DMS 273 treated with DMSO at 0.1 percent for 48 hours (cell line): Measurements from ENCODE around the gene NXNL1.
"Not testable (repeated sequence)": the region's sequence is repeated elsewhere in the genome, so short reads cannot be mapped to it uniquely, and the experiment has no call there.

Experiments
- DNase-seq: peaks from one replicate; lab custom pipeline; 2025; lab: John Stamatoyannopoulos, UW

The NXNL1 gene

GRCh38 chr19:17486545-17487240, 26.0 kb upstream of the NXNL1 start:
- DNase-seq = no peak

GRCh38 chr19:17484520-17485185, 23.9 kb upstream of the NXNL1 start:
- no peak for DNase-seq

GRCh38 chr19:17483605-17484002, 22.9 kb upstream of the NXNL1 start:
- DNase-seq = no peak

- no peak for DNase-seq
Observed at GRCh38 chr19:17482877-17483604, 22.3 kb upstream of the NXNL1 start.

- DNase-seq = no peak
Observed at GRCh38 chr19:17481986-17482385, 21.3 kb upstream of the NXNL1 start.

GRCh38 chr19:17479325-17479791, 18.6 kb upstream of the NXNL1 start:
- no peak for DNase-seq

GRCh38 chr19:17475541-17476115, 14.9 kb upstream of the NXNL1 start:
- DNase-seq = peak; percentile 28

- DNase-seq = not testable (repeated sequence)
Observed at GRCh38 chr19:17475011-17475540, 14.3 kb upstream of the NXNL1 start.

GRCh38 chr19:17473041-17473440, 12.3 kb upstream of the NXNL1 start:
- peak; percentile 80 for DNase-seq

GRCh38 chr19:17471410-17472125, 10.8 kb upstream of the NXNL1 start:
- peak; percentile 41 for DNase-seq

GRCh38 chr19:17470068-17470841, 9.5 kb upstream of the NXNL1 start, which contains the start of gene SLC27A1:
SLC27A1 (plus strand) TSS chr19:17470524; CDS start chr19:17470541, 17 bp downstream.
- peak; percentile 98 for DNase-seq

GRCh38 chr19:17469481-17470067, 8.8 kb upstream of the NXNL1 start:
- DNase-seq = peak; percentile 99

- DNase-seq = no peak
Observed at GRCh38 chr19:17469092-17469480, 8.4 kb upstream of the NXNL1 start.

GRCh38 chr19:17468302-17469091, 7.8 kb upstream of the NXNL1 start:
- DNase-seq = no peak

- no peak for DNase-seq
Observed at GRCh38 chr19:17467471-17468301, 7.0 kb upstream of the NXNL1 start.

GRCh38 chr19:17466487-17466850, 5.7 kb upstream of the NXNL1 start:
- DNase-seq = no peak

GRCh38 chr19:17458970-17459369, 1.8 kb downstream of the NXNL1 start:
- DNase-seq = no peak

- DNase-seq = no peak
Observed at GRCh38 chr19:17457616-17458015, 3.1 kb downstream of the NXNL1 start.

GRCh38 chr19:17456127-17456526, 4.6 kb downstream of the NXNL1 start:
- DNase-seq = no peak
